ENCODE data around the gene GRM4.

The GRM4 gene

GRCh38 chr6:34093854-34094430 lies 51.9 kb downstream of the GRM4 start:
- H3K4me3 ChIP-seq (replicated peaks; ENCODE audit: low read depth, low read length): no peak overlapping the region
- no peak for TF ChIP-seq CTCF (IDR thresholded peaks at IDR 0.05; ENCODE audit: low read length, missing control alignments)

GRCh38 chr6:34093206-34093605 lies 52.7 kb downstream of the GRM4 start:
- no peak for TF ChIP-seq CTCF (IDR thresholded peaks at IDR 0.05; ENCODE audit: low read length, missing control alignments)
- DNase-seq (ENCODE audit: low read depth): no peak
- H3K4me3 ChIP-seq (replicated peaks; ENCODE audit: low read depth, low read length): no peak overlapping the region

More at GRCh38 chr6:34093854-34094430, 51.9 kb downstream of the GRM4 start:
- no peak for DNase-seq (ENCODE audit: low read depth)

- DNase-seq (ENCODE audit: low read depth): no peak
- TF ChIP-seq CTCF (IDR thresholded peaks at IDR 0.05; ENCODE audit: low read length, missing control alignments): no peak
- no peak overlapping the region for H3K4me3 ChIP-seq (replicated peaks; ENCODE audit: low read depth, low read length)
These were observed 53.3 kb downstream of the GRM4 start for GRCh38 chr6:34092631-34093030.

GRCh38 chr6:34090935-34091334 lies 55.0 kb downstream of the GRM4 start:
- H3K4me3 ChIP-seq (replicated peaks; ENCODE audit: low read depth, low read length): no peak overlapping the region
- no peak for DNase-seq (ENCODE audit: low read depth)
- TF ChIP-seq CTCF (IDR thresholded peaks at IDR 0.05; ENCODE audit: low read length, missing control alignments): no peak

- no peak for TF ChIP-seq CTCF (IDR thresholded peaks at IDR 0.05; ENCODE audit: low read length, missing control alignments)
- DNase-seq (ENCODE audit: low read depth): no peak
- no peak overlapping the region for H3K4me3 ChIP-seq (replicated peaks; ENCODE audit: low read depth, low read length)
These were observed 55.4 kb downstream of the GRM4 start for GRCh38 chr6:34090529-34090928.

- H3K4me3 ChIP-seq (replicated peaks; ENCODE audit: low read depth, low read length): no peak overlapping the region
- no peak for DNase-seq (ENCODE audit: low read depth)
- no peak for TF ChIP-seq CTCF (IDR thresholded peaks at IDR 0.05; ENCODE audit: low read length, missing control alignments)
These were observed 59.3 kb downstream of the GRM4 start for GRCh38 chr6:34086558-34086957.

- TF ChIP-seq CTCF (IDR thresholded peaks at IDR 0.05; ENCODE audit: low read length, missing control alignments): no peak
- no peak overlapping the region for H3K4me3 ChIP-seq (replicated peaks; ENCODE audit: low read depth, low read length)
- no peak for DNase-seq (ENCODE audit: low read depth)
These were observed 60.3 kb downstream of the GRM4 start for GRCh38 chr6:34085453-34086170.
